Measurements from ENCODE around the gene DNLZ.

Gene DNLZ

DNA sequence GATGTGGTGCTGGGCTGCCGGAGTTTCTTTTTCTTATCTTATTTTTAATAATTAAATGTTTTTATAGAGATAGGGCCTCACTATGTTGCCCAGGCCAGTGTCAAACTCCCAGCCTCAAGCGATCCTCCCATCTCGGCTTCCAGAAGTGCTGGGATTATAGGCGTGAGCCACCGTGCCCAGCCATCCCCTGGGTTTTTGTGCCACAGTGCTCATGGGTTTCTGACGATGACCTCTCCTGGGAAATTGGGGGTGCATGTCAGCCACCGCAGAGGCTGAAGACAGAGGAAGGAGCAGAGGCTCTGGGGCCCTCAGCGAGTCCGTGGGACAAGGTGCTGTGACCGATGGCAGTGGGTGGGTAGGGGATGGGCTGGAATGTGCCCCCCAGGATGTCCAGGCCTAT lies 21.8 kb downstream of the DNLZ start:
- DNase-seq, result no peak

- no peak for DNase-seq
These were observed 22.4 kb downstream of the DNLZ start for GRCh38 chr9:136341042-136341655.

DNA sequence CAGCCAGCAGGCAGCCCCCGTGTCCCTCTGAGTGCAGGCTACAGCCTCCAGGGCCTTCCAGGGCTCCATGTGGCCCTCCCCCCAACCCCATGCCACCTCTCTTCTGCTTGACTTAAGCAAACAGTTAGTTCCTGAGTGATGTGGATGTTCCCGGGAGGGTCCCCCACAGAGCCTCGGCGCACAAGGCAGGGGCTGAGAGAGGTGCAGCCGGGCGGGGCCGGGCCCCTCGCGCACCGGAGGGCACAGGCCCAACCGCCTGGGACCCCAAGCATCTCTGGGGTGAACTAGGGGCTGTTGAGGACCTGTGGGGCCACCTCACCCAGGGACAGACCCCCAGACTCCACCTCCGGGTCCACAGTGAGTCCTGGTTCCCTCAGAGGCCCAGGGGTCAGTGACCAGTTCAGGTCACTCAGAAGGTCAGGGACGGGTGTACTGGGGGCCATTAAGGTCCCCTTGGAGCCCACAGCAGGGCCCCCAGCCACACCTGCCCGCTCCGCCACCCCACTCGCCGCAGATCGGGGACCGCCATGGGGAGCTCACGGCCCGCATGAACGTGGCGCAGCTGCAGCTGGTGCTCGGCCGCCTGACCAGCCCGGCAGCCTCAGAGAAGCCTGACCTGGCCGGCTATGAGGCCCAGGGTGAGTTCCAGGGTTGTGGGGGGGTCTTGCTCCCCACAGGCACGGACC lies 23.0 kb downstream of the DNLZ start:
- no peak for DNase-seq

- DNase-seq, result no peak
These were observed 23.6 kb downstream of the DNLZ start for GRCh38 chr9:136339958-136340310.

- DNase-seq, result no peak
These were observed 24.2 kb downstream of the DNLZ start for GRCh38 chr9:136339173-136339957.

DNA sequence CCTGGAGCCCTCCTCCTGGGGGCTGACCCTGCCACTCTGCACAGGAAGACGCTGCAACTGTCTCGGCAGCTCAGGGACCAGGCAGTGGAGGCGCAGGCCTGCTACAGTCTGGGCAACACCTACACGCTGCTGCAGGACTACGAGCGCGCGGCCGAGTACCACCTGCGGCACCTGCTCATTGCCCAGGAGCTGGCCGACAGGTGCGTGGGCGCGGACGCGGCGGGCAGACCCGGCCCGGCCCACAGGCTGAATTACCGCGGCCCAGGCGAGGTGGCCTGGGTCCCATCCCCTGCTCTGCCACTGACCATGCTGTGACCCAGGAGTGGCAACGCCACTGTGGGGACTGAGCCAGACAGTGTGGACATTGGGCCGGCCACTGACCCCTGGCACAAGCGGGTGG lies 25.0 kb downstream of the DNLZ start:
- DNase-seq, result no peak

DNA sequence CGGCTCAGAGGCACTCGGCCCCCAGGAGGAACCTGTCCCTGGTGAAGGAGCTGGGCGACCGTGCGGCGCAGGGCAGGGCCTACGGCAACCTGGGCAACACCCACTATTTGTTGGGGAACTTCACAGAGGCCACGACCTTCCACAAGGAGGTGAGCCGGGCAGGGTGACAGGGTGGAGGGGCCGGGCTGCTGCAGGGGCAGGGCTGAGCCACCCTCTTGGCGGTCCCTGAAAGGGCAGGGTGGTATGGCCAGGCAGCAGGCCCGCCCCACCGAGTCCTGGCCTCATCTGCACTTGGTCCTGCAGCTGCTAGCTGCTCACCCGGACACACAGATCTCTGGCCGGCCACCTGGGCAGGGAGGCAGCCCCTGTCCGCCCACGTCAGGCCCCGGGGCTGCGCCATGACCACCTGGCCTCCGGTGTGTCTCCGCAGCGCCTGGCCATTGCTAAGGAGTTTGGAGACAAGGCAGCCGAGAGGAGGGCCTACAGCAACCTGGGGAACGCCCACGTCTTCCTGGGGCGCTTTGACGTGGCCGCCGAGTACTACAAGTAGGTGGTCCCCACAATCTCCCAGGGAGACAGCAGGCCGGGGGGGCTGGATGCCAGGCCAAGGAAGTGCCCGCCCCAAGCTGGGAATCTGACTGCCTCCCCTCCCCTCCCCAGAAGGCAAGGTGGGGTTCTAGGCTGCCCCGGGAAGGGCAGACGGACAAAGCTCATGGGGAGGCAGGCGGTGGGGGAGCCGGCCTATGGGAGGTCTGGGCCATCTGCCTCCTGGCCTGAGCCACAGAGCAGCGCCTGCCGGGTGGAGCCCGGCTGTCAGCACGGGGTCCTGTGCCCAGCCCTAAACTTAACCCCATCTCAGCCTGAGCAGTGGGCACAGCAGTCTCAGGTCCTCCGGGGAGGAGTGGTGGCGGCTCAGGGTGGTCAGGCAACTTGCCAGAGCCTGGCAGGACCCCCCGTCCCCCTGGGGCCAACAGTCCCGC lies 25.8 kb downstream of the DNLZ start:
- DNase-seq, result no peak

- DNase-seq, result no peak
These were observed 26.7 kb downstream of the DNLZ start for GRCh38 chr9:136336881-136337280.

GRCh38 chr9:136336156-136336870 lies 27.2 kb downstream of the DNLZ start:
- DNase-seq, result no peak

- DNase-seq, result no peak
These were observed 28.0 kb downstream of the DNLZ start for GRCh38 chr9:136335296-136336155.

DNA sequence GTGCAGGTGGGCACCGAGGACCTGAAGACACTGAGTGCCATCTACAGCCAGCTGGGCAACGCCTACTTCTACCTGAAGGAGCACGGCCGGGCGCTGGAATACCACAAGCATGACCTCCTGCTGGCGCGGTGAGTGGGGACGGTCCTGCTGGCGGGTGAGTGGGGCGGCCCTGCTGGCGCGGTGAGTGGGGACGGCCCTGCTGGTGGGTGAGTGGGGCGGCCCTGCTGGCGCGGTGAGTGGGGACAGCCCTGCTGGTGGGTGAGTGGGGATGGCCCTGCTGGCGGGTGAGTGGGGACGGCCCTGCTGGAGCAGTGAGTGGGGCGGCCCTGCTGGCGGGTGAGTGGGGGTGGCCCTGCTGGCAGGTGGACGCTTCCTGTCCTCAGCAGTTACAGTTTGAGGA lies 29.0 kb downstream of the DNLZ start:
- no peak for DNase-seq

DNA sequence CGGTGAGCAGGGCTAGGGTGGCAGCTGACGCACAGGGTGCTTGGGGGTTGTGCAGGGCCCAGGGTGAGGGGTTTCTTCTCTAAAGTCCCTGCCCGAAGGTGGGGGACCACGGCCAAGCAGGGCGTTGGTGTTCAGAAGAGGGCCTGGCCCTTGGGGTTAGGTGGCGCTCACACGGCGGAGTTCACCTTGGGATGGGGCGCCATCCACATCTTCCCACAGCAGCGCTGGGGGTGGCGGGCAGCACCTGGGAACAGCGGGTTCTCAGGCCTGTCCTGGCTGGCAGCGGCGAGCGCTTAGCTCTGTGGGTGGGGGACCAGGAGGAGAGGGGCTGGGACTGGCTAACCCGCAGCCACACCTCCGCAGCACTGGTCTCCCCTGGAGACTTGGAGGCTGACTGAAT lies 30.1 kb downstream of the DNLZ start:
- DNase-seq, result no peak

DNA sequence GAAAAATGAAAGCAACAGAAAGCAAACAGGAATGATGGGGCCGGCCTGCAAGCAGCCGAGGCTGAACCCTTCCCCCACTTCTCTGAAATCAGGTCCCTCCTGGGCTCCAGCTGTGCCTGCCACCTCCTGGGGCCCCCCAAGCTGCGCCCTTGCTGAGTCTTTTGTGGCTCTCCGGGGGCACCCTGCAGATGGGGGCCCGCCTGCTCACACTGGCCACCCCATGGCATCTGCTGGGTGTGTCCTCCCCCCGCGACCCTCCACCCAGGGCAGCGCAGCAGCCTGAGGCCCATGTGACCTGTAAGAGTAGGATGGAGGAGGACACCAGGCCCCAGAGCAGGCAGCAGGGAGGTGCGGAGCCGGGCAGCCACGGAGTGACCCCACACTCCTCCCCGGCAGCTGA lies 30.5 kb downstream of the DNLZ start:
- DNase-seq, result no peak

DNA sequence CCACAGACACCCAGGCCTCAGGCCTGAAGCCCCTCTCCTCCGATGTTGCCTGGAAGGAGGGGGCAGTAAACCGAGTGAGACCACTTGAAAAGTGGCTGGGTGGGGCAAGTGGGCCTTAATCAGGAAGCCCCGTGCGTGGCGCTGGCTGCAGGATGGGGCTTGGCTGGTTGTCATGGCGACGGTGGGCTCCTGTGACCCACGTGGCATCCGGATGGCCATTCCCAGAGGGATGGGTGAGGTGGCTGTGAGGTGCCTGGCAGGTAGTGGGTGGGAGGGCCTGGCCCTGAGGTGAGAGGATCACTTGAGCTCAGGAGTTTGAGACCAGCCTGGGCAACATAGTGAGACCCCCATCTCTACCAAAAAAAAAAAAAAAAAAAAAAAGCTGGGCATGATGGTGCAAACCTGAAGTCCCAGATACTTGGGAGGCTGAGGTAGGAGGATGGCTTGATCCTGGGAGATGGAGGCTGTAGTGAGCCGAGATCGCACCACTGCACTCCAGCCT lies 31.0 kb downstream of the DNLZ start:
- DNase-seq, result no peak

DNA sequence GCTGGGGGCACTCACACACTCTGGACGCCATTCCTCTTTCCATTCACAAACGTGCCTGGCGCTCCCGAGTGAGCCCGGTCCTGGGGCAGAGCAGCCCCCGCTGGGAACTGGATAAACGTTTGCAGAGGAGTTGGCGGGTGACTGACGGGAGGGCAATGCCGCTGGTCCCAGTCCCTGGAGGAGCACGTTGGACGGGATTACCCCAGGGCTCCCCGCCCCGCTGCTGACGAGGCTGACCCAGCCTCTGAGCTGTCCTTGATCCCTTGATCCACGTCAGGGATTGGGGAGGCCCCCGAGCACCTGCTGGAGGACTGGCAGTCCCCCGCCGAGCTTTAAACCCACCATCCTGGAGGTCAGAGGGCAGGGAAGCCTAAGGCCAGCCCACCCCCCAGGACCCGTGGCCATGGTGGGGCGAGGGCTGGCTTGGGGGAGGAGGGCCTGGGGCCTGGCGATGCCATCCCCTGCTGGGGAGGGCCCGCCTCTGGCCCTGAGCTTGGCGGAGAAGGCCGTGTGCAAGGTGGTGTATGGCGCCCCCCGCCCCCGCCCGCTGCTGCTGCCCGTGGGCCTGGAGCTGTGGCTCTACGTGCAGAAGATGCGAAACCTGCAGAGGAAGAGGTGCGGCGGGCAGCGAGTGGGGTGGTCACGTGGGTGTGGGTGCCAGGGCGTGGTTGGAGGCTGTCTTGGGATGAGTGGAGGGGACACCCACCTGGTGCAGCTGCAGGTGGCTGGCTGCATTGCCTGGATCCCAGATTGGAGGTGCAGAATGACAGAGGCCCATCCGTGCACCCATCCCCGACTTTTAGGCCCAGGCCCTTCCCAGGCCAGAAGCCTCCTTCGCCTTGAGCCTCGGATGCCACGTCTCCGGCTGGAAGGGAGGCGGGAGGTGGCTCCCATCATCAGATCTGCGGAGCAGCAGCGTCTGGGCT lies 31.7 kb downstream of the DNLZ start:
- DNase-seq, result no peak

- DNase-seq, result no peak
These were observed 32.5 kb downstream of the DNLZ start for GRCh38 chr9:136331030-136331429.

DNA sequence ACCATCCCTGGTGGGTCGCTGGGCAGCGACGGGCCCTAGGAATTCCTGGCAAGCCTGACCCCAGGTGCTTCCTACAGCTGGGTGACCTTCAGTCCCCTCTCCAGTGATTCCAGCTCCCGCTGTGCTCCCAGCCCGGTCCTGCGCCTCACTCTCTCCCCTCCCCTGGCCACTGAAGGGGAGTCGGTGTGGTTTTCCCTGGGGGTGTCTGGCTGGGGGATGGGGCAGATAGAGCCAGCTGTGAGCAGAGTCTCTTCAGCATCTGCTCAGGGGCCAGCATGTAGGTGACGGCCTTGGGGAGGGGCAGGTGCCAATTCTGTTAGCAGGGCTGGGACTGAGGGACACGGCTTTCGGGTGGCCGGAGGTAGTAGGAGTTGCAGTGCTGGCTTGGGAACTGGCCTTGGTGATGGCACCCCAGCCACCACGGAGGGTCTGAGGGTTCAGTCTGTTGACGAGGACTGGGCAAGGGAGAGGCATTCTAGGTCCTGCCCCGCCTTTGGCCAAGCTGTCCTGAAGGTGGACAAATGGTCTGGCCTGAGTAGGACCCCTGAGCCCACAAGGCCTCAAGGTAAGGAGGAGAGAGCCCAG lies 33.0 kb downstream of the DNLZ start:
- DNase-seq, result no peak

- no peak for DNase-seq
These were observed 33.7 kb downstream of the DNLZ start for GRCh38 chr9:136329636-136330405.

- DNase-seq, result no peak
These were observed 34.3 kb downstream of the DNLZ start for GRCh38 chr9:136329211-136329627.

Data from stimulated activated CD4-positive, alpha-beta T cell treated with anti-CD3 and anti-CD28 coated beads, Interleukin-1b, Interleukin-23, amount 100 ng/mL, for 48 hours (primary cell).